Activated T-helper 17 cell treated with anti-CD3 and anti-CD28 coated beads, Interleukin-2, amount 50 U/mL, for 72 hours (primary cell): Measurements from ENCODE around the gene PCYT1A. TPM values are rescaled to one million over a fixed set of nuclear protein-coding genes. Genes with fewer than 3 reads are reported as not detected.

ENCODE experiments used
- ATAC-seq: fragments of 150-1000 bp; cut with Tn5 transposase; replicated peaks from 2 replicates; pipeline ENCODE4 v1.10.0; 2021; ENCODE audit warnings: mild to moderate bottlenecking, moderate library complexity
- H3K27ac Mint-ChIP-seq: one replicate; pipeline ENCODE4 v1.8.0; 2022; ENCODE audit warnings: mixed read lengths
- H3K27me3 Mint-ChIP-seq: one replicate; pipeline ENCODE4 v1.8.0; 2022; ENCODE audit warnings: mixed read lengths
- H3K36me3 Mint-ChIP-seq: one replicate; pipeline ENCODE4 v1.8.0; 2022; ENCODE audit warnings: low read depth, mild to moderate bottlenecking, mixed read lengths
- H3K4me1 Mint-ChIP-seq: one replicate; pipeline ENCODE4 v1.8.0; 2022; ENCODE audit warnings: mixed read lengths
- H3K4me3 Mint-ChIP-seq: one replicate; pipeline ENCODE4 v1.8.0; 2022; ENCODE audit warnings: mild to moderate bottlenecking, mixed read lengths
- H3K9me3 Mint-ChIP-seq: one replicate; pipeline ENCODE4 v1.8.0; 2022; ENCODE audit warnings: mixed read lengths
- total RNA-seq, 2 donors: library from RNA; stranded (reverse); gene quantifications; one replicate each; pipeline ENCODE4 v1.2.3, GENCODE V29; 2022

The PCYT1A gene
- total RNA-seq, 2 donors from 2014 or later, result 50.8 to 62.0 TPM

DNA sequence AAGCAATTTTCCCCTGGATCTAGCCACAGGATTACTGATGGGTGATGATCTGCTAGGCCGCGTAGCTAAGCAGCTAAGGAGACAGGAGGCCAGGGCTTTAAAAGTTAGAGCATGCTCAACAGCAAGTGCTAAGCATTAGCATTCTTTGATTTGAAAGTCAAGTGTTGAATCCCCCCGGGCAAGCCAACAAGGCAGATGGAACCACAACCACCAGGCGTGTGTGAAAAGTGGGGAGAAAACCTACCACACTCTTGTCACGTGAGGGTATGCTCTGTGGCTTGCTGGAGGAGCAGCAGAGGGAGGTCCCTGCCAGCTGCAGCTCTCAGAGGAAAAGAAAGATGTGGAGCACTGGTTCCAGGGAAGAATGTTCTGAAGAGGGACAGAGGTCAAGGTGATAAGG is 50.3 kb downstream of the PCYT1A start:
- Mint-ChIP-seq H3K36me3 (peaks cover 81% of the 10 kb centered on the region), H3K9me3 (no peaks in the 10 kb centered on the region), H3K27me3 (no peaks in the 10 kb centered on the region), H3K27ac (no peak overlapping the region), H3K4me1 (peaks cover 19% of the 10 kb centered on the region), H3K4me3 (no peak overlapping the region)
- ATAC-seq, result no peak

DNA sequence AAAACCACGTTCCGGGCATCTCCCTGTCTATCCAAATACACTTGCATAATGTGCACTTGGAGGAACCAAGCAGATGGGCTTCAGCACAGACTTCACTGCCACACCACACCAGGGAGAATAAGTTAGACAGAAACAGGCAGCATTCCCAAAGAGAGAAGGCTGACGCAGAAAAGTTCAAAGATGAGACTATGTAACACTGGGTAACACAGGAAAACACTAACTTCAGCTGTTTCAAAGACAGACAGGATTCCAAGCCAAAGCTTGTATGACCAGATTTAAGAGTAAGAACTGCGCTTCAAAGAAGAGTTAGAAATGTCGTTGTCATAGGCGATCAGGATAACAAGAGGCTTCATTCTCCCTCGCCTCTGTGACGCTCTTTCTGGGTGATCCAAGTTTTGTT is 51.3 kb downstream of the PCYT1A start:
- Mint-ChIP-seq H3K4me1 (peaks cover 19% of the 10 kb centered on the region), H3K36me3 (peaks cover 72% of the 10 kb centered on the region), H3K27ac (peak overlapping the region; percentile 68), H3K9me3 (no peaks in the 10 kb centered on the region), H3K4me3 (no peak overlapping the region), H3K27me3 (no peaks in the 10 kb centered on the region)
- ATAC-seq, result no peak

- peak overlapping the region; percentile 68 for H3K27ac Mint-ChIP-seq
- H3K4me3 Mint-ChIP-seq, result no peak overlapping the region
- H3K27me3 Mint-ChIP-seq, result no peaks in the 10 kb centered on the region
- no peaks in the 10 kb centered on the region for H3K9me3 Mint-ChIP-seq
- H3K4me1 Mint-ChIP-seq, result peaks cover 19% of the 10 kb centered on the region
- ATAC-seq, result no peak
- H3K36me3 Mint-ChIP-seq, result peaks cover 65% of the 10 kb centered on the region
Measured at GRCh38 chr3:196235452-196236122, 51.9 kb downstream of the PCYT1A start.

DNA sequence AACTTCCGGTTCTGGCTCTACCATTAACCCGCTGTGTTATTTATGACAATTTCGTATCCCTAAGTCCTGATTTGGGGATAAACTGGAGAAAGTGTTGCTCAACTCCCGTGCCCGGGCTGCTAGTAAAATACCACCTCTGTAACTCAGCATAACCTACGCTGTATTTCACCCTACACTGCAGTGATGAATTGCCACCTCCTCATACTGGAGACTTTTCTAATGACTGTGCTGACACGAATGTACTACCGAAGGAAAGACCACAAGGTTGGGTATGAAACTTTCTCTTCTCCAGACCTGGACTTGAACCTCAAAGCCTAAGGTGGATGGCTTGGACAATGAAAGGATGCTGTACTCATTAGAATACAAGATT is 54.7 kb downstream of the PCYT1A start:
- H3K27ac Mint-ChIP-seq, result peak overlapping the region; percentile 44
- peak overlapping the region; percentile 17 for H3K4me3 Mint-ChIP-seq
- H3K9me3 Mint-ChIP-seq, result no peaks in the 10 kb centered on the region
- H3K27me3 Mint-ChIP-seq, result no peaks in the 10 kb centered on the region
- H3K4me1 Mint-ChIP-seq, result peaks cover 19% of the 10 kb centered on the region
- ATAC-seq, result peak; percentile 88
- peaks cover 38% of the 10 kb centered on the region for H3K36me3 Mint-ChIP-seq

GRCh38 chr3:196232154-196232881 is 55.2 kb downstream of the PCYT1A start:
- peak overlapping the region; percentile 44 for H3K27ac Mint-ChIP-seq
- peak; percentile 77 for ATAC-seq
- H3K36me3 Mint-ChIP-seq, result peaks cover 33% of the 10 kb centered on the region
- H3K9me3 Mint-ChIP-seq, result no peaks in the 10 kb centered on the region
- no peaks in the 10 kb centered on the region for H3K27me3 Mint-ChIP-seq
- H3K4me1 Mint-ChIP-seq, result peaks cover 19% of the 10 kb centered on the region
- H3K4me3 Mint-ChIP-seq, result peak overlapping the region; percentile 17

DNA sequence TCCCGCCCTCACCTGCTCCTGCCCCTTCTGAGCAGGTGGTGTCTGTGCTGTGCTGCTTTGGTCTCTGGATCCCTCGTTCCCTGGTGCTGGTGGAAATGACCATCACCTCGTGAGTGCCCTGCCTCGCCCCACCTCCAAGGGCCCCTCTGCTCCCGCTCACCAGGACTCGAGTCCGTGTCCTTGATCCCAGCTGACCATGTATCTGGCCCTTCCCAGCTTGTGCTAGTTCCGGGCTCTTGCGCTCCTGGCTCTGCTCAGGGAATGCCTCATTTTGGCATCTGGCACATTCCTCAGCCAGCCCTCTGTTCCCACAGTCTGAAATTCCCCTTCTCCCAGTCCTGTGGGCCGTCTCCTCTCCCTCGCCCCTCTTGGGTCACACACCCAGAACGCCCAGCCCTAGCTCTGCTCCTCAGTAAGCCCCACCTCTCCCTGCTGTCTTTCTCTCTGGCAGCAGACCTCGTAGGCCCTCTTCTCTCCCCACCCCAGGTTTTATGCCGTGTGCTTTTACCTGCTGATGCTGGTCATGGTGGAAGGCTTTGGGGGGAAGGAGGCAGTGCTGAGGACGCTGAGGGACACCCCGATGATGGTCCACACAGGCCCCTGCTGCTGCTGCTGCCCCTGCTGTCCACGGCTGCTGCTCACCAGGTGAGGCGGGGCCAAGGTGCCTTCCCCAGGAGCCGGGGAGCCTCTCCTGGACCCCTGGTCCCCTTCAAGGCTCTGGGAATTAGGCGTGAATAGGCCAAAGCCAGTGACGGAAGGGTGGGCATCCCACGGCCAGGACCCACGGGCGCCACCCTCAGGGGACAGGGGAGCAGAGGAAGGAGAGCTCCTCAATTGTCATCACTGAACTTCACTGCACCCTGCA is 59.7 kb downstream of the PCYT1A start:
- no peak for ATAC-seq
- Mint-ChIP-seq H3K4me3 (no peak overlapping the region), H3K4me1 (peaks cover 7% of the 10 kb centered on the region), H3K9me3 (no peaks in the 10 kb centered on the region), H3K27ac (no peak overlapping the region), H3K36me3 (no peaks in the 10 kb centered on the region), H3K27me3 (no peaks in the 10 kb centered on the region)

DNA sequence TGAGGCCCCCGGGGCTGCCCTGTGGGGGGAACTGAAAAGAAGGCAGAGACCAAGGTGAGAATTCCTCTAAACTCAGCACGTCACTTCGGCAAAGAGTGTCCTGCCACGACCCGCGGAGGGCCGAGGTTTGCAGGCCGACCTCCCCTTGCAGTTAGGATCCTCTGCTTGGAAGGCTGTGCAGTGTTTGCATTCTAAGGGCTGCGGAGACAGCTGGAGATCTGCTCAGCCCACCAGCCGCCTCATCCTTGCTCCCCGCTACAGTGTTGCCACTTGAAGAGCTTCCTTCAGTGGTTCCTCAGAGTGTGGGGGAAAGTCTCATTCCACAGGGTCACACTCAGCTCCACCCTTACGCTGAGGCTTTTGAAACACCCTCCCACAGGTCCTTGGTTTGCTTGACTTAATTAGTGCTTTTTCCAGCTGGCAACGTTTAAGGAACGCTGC is 60.4 kb downstream of the PCYT1A start:
- Mint-ChIP-seq H3K4me3 (no peak overlapping the region), H3K36me3 (no peaks in the 10 kb centered on the region)

GRCh38 chr3:196225763-196226364 is 61.7 kb downstream of the PCYT1A start:
- Mint-ChIP-seq H3K27me3 (no peaks in the 10 kb centered on the region), H3K9me3 (no peaks in the 10 kb centered on the region), H3K4me1 (no peaks in the 10 kb centered on the region), H3K36me3 (no peaks in the 10 kb centered on the region), H3K4me3 (no peak overlapping the region), H3K27ac (no peak overlapping the region)
- ATAC-seq, result no peak

More for the DNA sequence above, 60.4 kb downstream of the PCYT1A start:
- Mint-ChIP-seq H3K4me1 (no peaks in the 10 kb centered on the region), H3K27me3 (no peaks in the 10 kb centered on the region), H3K9me3 (no peaks in the 10 kb centered on the region), H3K27ac (no peak overlapping the region)
- no peak for ATAC-seq

GRCh38 chr3:196225086-196225485 is 62.4 kb downstream of the PCYT1A start:
- no peak for ATAC-seq
- no peak overlapping the region for H3K4me3 Mint-ChIP-seq
- no peaks in the 10 kb centered on the region for H3K9me3 Mint-ChIP-seq
- H3K27ac Mint-ChIP-seq, result no peak overlapping the region
- H3K27me3 Mint-ChIP-seq, result no peaks in the 10 kb centered on the region
- no peaks in the 10 kb centered on the region for H3K4me1 Mint-ChIP-seq
- no peaks in the 10 kb centered on the region for H3K36me3 Mint-ChIP-seq

GRCh38 chr3:196222876-196223595 is 64.5 kb downstream of the PCYT1A start:
- H3K27me3 Mint-ChIP-seq, result no peaks in the 10 kb centered on the region
- H3K4me3 Mint-ChIP-seq, result no peak overlapping the region
- no peaks in the 10 kb centered on the region for H3K9me3 Mint-ChIP-seq
- ATAC-seq, result no peak
- H3K36me3 Mint-ChIP-seq, result no peaks in the 10 kb centered on the region
- H3K4me1 Mint-ChIP-seq, result peaks cover 7% of the 10 kb centered on the region
- no peak overlapping the region for H3K27ac Mint-ChIP-seq

DNA sequence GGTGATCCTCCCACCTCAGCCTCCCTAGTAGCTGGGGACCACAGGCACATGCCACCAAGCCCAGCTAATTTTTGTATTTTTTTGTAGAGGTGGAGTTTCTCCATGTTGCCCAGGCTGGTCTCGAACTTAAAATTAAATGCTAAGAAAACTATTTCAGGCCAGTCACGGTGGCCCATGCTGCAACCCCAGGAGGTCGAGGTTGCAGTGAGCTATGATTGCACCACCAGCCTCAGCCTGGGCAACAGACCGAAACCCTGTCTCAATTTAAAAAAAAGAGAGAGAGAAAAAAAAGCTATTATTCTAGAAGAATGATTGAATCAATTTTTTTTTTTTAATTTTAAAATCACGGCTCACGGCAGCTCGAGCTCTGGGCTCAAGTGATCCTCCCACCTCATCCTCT is 66.5 kb downstream of the PCYT1A start:
- no peak for ATAC-seq
- Mint-ChIP-seq H3K4me1 (peaks cover 11% of the 10 kb centered on the region), H3K27me3 (no peaks in the 10 kb centered on the region), H3K9me3 (no peaks in the 10 kb centered on the region), H3K36me3 (no peaks in the 10 kb centered on the region), H3K4me3 (no peak overlapping the region), H3K27ac (no peak overlapping the region)

DNA sequence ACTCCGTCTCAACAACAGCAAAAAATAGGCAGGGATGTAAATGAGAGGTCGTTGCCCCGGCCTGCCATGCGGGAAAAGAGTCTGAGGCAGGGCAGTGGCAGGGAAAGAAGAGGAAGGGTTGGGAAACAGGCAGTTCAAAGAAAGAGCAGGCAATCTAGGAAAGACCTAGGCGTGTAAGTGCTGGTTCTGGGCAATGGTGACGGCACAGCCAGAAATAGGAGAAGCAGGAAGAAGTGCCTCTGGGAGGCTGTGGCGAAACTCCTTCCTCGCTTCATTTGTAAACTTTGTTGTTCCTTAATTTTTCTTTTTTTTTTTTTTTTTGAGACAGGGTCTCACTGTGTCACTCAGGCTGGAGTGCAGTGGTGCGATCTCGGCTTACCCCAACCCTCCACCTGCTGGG is 66.9 kb downstream of the PCYT1A start:
- Mint-ChIP-seq H3K9me3 (no peaks in the 10 kb centered on the region), H3K27me3 (no peaks in the 10 kb centered on the region), H3K27ac (peak overlapping the region; percentile 88), H3K4me3 (no peak overlapping the region), H3K4me1 (peaks cover 11% of the 10 kb centered on the region), H3K36me3 (no peaks in the 10 kb centered on the region)
- no peak for ATAC-seq

- H3K4me3 Mint-ChIP-seq, result peak overlapping the region; percentile 80
- no peaks in the 10 kb centered on the region for H3K9me3 Mint-ChIP-seq
- peak overlapping the region; percentile 88 for H3K27ac Mint-ChIP-seq
- H3K36me3 Mint-ChIP-seq, result no peaks in the 10 kb centered on the region
- peaks cover 11% of the 10 kb centered on the region for H3K4me1 Mint-ChIP-seq
- ATAC-seq, result no peak
- H3K27me3 Mint-ChIP-seq, result no peaks in the 10 kb centered on the region
Measured at GRCh38 chr3:196219970-196220311, 67.6 kb downstream of the PCYT1A start.
